ENCODE measurements around the gene ZBTB46. TPM values are rescaled to one million over a fixed set of nuclear protein-coding genes. Genes with fewer than 3 reads are reported as not detected.

The ZBTB46 gene
- total and polyA plus RNA-seq, 10 of the 15 experiments (the other 5 are each of a cell fraction or from before 2014, with no cell fraction given) = 0.15 to 0.92 (median 0.34) TPM

GRCh38 chr20:63733579-63734081, 97.4 kb downstream of the ZBTB46 start (continued):
- TF ChIP-seq SKIL (IDR thresholded peaks at IDR 0.05; ENCODE audit: low read depth, poor library complexity, severe bottlenecking) = no peak
- no peak for TF ChIP-seq REST (IDR thresholded peaks at IDR 0.05; ENCODE audit: low read depth, low read length)
- TF ChIP-seq CEBPZ (IDR thresholded peaks at IDR 0.05; ENCODE audit: low read depth, low read length) = no peak
- no peak for TF ChIP-seq EP300 (IDR thresholded peaks at IDR 0.05; ENCODE audit: borderline replicate concordance in 1 of 2, control insufficient read depth in 1 of 2, low read depth in 2 of 2, low read length in 2 of 2)
- TF ChIP-seq SIX5 (IDR thresholded peaks at IDR 0.05; ENCODE audit: low read depth, low read length, severe bottlenecking) = no peak
- no peak for TF ChIP-seq RB1 (IDR thresholded peaks at IDR 0.05; ENCODE audit: borderline replicate concordance)
- no peak for TF ChIP-seq ZNF24 (IDR thresholded peaks at IDR 0.05)
- TF ChIP-seq ESRRA (IDR thresholded peaks at IDR 0.05; ENCODE audit: low read length) = no peak
- TF ChIP-seq PAX5 (IDR thresholded peaks at IDR 0.05; ENCODE audit: borderline replicate concordance, low read depth, low read length) = no peak
- no peak for TF ChIP-seq RUNX3 (IDR thresholded peaks at IDR 0.05; ENCODE audit: low read length)
- no peak for TF ChIP-seq KAT2A (conservative IDR thresholded peaks at IDR 0.05; ENCODE audit: control insufficient read depth, low read depth, low read length)
- no peak for TF ChIP-seq IRF3 (IDR thresholded peaks at IDR 0.05)
- no peak for TF ChIP-seq GABPA (IDR thresholded peaks at IDR 0.05; ENCODE audit: low read depth)

All from GM12878 (cell line).